ENCODE measurements around the gene TCAIM. TPM values are rescaled to one million over a fixed set of nuclear protein-coding genes. Genes with fewer than 3 reads are reported as not detected.

Gene TCAIM
- total RNA-seq, 1 experiment from 2014 or later: 20.2 TPM

GRCh38 chr3:44419923-44420650 is 81.5 kb downstream of the TCAIM start:
- intact Hi-C loops (cut with micrococcal nuclease): no loop called here
- no peak for DNase-seq
- H3K27me3 ChIP-seq (ENCODE audit: low read length): no peaks in the 10 kb centered on the region
- no peaks in the 10 kb centered on the region for H3K4me1 ChIP-seq (ENCODE audit: insufficient read depth, low read length)
- ChIA-PET POLR2A (ENCODE audit: unreplicated experiment) (interaction anchor here (0.5 kb wide), 1 partner anchor 1817 kb away, joined by 4 read pairs; no protein-coding TSS in a partner anchor), CTCF (no interaction called here)
- no TSS peak for BruUV-seq (replicated peaks)
- no peak overlapping the region for H2AFZ ChIP-seq (ENCODE audit: low read length)
- H4K20me1 ChIP-seq (ENCODE audit: low read length): no peaks in the 10 kb centered on the region
- H3K79me2 ChIP-seq (ENCODE audit: low read length): no peaks in the 10 kb centered on the region
- H3K9me3 ChIP-seq (ENCODE audit: low read length): no peaks in the 10 kb centered on the region
- H3F3A ChIP-seq (ENCODE audit: low read length, unreplicated experiment): no peaks in the 10 kb centered on the region
- H3K9me2 ChIP-seq (replicated peaks; ENCODE audit: low read length): no peaks in the 10 kb centered on the region
- TF ChIP-seq EZH2phosphoT487 (IDR thresholded peaks at IDR 0.05; ENCODE audit: borderline replicate concordance, low read length): no peak
- no peak for TF ChIP-seq CTCF (conservative IDR thresholded peaks at IDR 0.05; ENCODE audit: low read depth, low read length)
- no peak for TF ChIP-seq EZH2 (IDR thresholded peaks at IDR 0.05; ENCODE audit: low read length, unreplicated experiment)
- H3K4me3 ChIP-seq (ENCODE audit: low read length): no peak overlapping the region
- no peak for ATAC-seq
- no peak overlapping the region for H3K4me2 ChIP-seq (ENCODE audit: low read length)
- H3K27ac ChIP-seq (ENCODE audit: low read length): no peak overlapping the region
- H3K36me3 ChIP-seq (ENCODE audit: low read depth, low read length): no peaks in the 10 kb centered on the region
- no peak overlapping the region for H3K9ac ChIP-seq (ENCODE audit: low read length)

GRCh38 chr3:44420676-44421075 is 82.1 kb downstream of the TCAIM start:
- Histone ChIP-seq H3K9me3 (ENCODE audit: low read length) (no peaks in the 10 kb centered on the region), H3K4me2 (ENCODE audit: low read length) (no peak overlapping the region), H3K36me3 (ENCODE audit: low read depth, low read length) (no peaks in the 10 kb centered on the region), H3K79me2 (ENCODE audit: low read length) (no peaks in the 10 kb centered on the region), H3K27me3 (ENCODE audit: low read length) (no peaks in the 10 kb centered on the region), H3K9ac (ENCODE audit: low read length) (no peak overlapping the region), H4K20me1 (ENCODE audit: low read length) (no peaks in the 10 kb centered on the region), H3F3A (ENCODE audit: low read length, unreplicated experiment) (no peaks in the 10 kb centered on the region), H3K9me2 (replicated peaks; ENCODE audit: low read length) (no peaks in the 10 kb centered on the region), H2AFZ (ENCODE audit: low read length) (no peak overlapping the region), H3K27ac (ENCODE audit: low read length) (no peak overlapping the region), H3K4me3 (ENCODE audit: low read length) (no peak overlapping the region), H3K4me1 (ENCODE audit: insufficient read depth, low read length) (no peaks in the 10 kb centered on the region)
- TF ChIP-seq EZH2phosphoT487 (IDR thresholded peaks at IDR 0.05; ENCODE audit: borderline replicate concordance, low read length): no peak
- TF ChIP-seq EZH2 (IDR thresholded peaks at IDR 0.05; ENCODE audit: low read length, unreplicated experiment): no peak
- TF ChIP-seq CTCF (conservative IDR thresholded peaks at IDR 0.05; ENCODE audit: low read depth, low read length): no peak
- intact Hi-C loops (cut with micrococcal nuclease): no loop called here
- no TSS peak for BruUV-seq (replicated peaks)
- ChIA-PET POLR2A (ENCODE audit: unreplicated experiment) (no interaction called here), CTCF (no interaction called here)
- DNase-seq: no peak
- ATAC-seq: peak; percentile 21; the same call in 1 of the 2 replicates

GRCh38 chr3:44421280-44421679 is 82.7 kb downstream of the TCAIM start:
- no TSS peak for BruUV-seq (replicated peaks)
- ATAC-seq (no peak), DNase-seq (no peak)
- Histone ChIP-seq H3K36me3 (ENCODE audit: low read depth, low read length) (no peaks in the 10 kb centered on the region), H3K27ac (ENCODE audit: low read length) (no peak overlapping the region), H3K4me3 (ENCODE audit: low read length) (no peak overlapping the region), H3K27me3 (ENCODE audit: low read length) (no peaks in the 10 kb centered on the region), H3K4me2 (ENCODE audit: low read length) (no peak overlapping the region), H3F3A (ENCODE audit: low read length, unreplicated experiment) (no peaks in the 10 kb centered on the region), H3K4me1 (ENCODE audit: insufficient read depth, low read length) (no peaks in the 10 kb centered on the region), H3K79me2 (ENCODE audit: low read length) (no peaks in the 10 kb centered on the region), H3K9me2 (replicated peaks; ENCODE audit: low read length) (no peaks in the 10 kb centered on the region), H4K20me1 (ENCODE audit: low read length) (no peaks in the 10 kb centered on the region), H3K9ac (ENCODE audit: low read length) (no peak overlapping the region), H2AFZ (ENCODE audit: low read length) (no peak overlapping the region), H3K9me3 (ENCODE audit: low read length) (no peaks in the 10 kb centered on the region)
- POLR2A ChIA-PET (ENCODE audit: unreplicated experiment): no interaction called here
- CTCF ChIA-PET: no interaction called here
- TF ChIP-seq EZH2 (IDR thresholded peaks at IDR 0.05; ENCODE audit: low read length, unreplicated experiment): no peak
- TF ChIP-seq EZH2phosphoT487 (IDR thresholded peaks at IDR 0.05; ENCODE audit: borderline replicate concordance, low read length): no peak
- no peak for TF ChIP-seq CTCF (conservative IDR thresholded peaks at IDR 0.05; ENCODE audit: low read depth, low read length)
- intact Hi-C loops (cut with micrococcal nuclease): no loop called here

All from PC-3 (cell line).